ENCODE measurements around the gene ASB8.

ASB8 gene

GRCh38 chr12:48129376-48129775 lies 27.9 kb downstream of the ASB8 start:
- Histone ChIP-seq H2AFZ (ENCODE audit: low read length) (no peak overlapping the region), H3K9ac (ENCODE audit: low read depth, low read length, poor library complexity) (no peak overlapping the region), H2BK5ac (ENCODE audit: low read length) (no peak overlapping the region), H3K79me1 (ENCODE audit: low read depth, low read length) (no peaks in the 10 kb centered on the region), H3K23ac (ENCODE audit: low read depth, low read length, poor library complexity) (no peak overlapping the region), H3K4me3 (ENCODE audit: low read length in 2 of 2) (no peak overlapping the region), H4K8ac (ENCODE audit: low read depth, low read length) (no peak overlapping the region), H3K4me2 (ENCODE audit: insufficient read depth, low read length, poor library complexity, severe bottlenecking) (no peak overlapping the region), H3K4ac (ENCODE audit: low read length) (no peak overlapping the region), H3K27ac (replicated peaks; ENCODE audit: low read length) (no peak overlapping the region), H3K9me3 (replicated peaks in 1 of 2; ENCODE audit: control insufficient read depth in 2 of 2, insufficient read depth in 1 of 2, low read depth in 1 of 2, low read length in 2 of 2) (no peaks in the 10 kb centered on the region), H2BK12ac (ENCODE audit: low read length) (no peak overlapping the region), H2BK15ac (ENCODE audit: low read length) (no peak overlapping the region), H4K91ac (ENCODE audit: low read depth, low read length, poor library complexity) (no peak overlapping the region), H3K4me1 (ENCODE audit: control insufficient read depth in 2 of 2, insufficient read depth in 1 of 2, low read depth in 1 of 2, low read length in 2 of 2) (no peaks in the 10 kb centered on the region), H3K36me3 (replicated peaks in 1 of 2; ENCODE audit: control insufficient read depth in 2 of 2, insufficient read depth in 2 of 2, low read length in 2 of 2) (peaks cover 34 to 97% of the 10 kb centered on the region in 2 donors), H2BK120ac (ENCODE audit: low read depth, low read length) (no peak overlapping the region), H3K14ac (ENCODE audit: low read length) (no peak overlapping the region), H3K27me3 (ENCODE audit: control insufficient read depth in 3 of 3, insufficient read depth in 3 of 3, low read depth in 1 of 3, low read length in 3 of 3) (no peaks in the 10 kb centered on the region), H3K18ac (ENCODE audit: low read length) (no peak overlapping the region), H2AK5ac (ENCODE audit: low read depth, low read length) (no peak overlapping the region)
- WGBS, 2 donors (ENCODE audit: extremely low coverage in 2 of 2, insufficient read length in 2 of 2, insufficient replicate concordance in 1 of 2): no CpG with 5 or more reads among the region's 1 CpG
- no peak for DNase-seq (ENCODE audit: low spot score)

GRCh38 chr12:48128800-48129199 lies 28.5 kb downstream of the ASB8 start:
- WGBS, 2 donors (ENCODE audit: extremely low coverage in 2 of 2, insufficient read length in 2 of 2, insufficient replicate concordance in 1 of 2): no CpG with 5 or more reads among the region's 1 CpG
- DNase-seq (ENCODE audit: low spot score): no peak
- no peak overlapping the region for H3K4ac ChIP-seq (ENCODE audit: low read length)
- no peak overlapping the region for H2BK5ac ChIP-seq (ENCODE audit: low read length)
- no peaks in the 10 kb centered on the region for H3K4me1 ChIP-seq (ENCODE audit: control insufficient read depth in 2 of 2, insufficient read depth in 1 of 2, low read depth in 1 of 2, low read length in 2 of 2)
- H3K18ac ChIP-seq (ENCODE audit: low read length): no peak overlapping the region
- no peak overlapping the region for H2BK120ac ChIP-seq (ENCODE audit: low read depth, low read length)
- no peak overlapping the region for H3K9ac ChIP-seq (ENCODE audit: low read depth, low read length, poor library complexity)
- no peak overlapping the region for H2BK12ac ChIP-seq (ENCODE audit: low read length)
- H2AK5ac ChIP-seq (ENCODE audit: low read depth, low read length): no peak overlapping the region
- H3K4me2 ChIP-seq (ENCODE audit: insufficient read depth, low read length, poor library complexity, severe bottlenecking): no peak overlapping the region
- no peak overlapping the region for H2AFZ ChIP-seq (ENCODE audit: low read length)
- H3K4me3 ChIP-seq (ENCODE audit: low read length in 2 of 2): no peak overlapping the region
- H3K79me1 ChIP-seq (ENCODE audit: low read depth, low read length): no peaks in the 10 kb centered on the region
- no peak overlapping the region for H4K91ac ChIP-seq (ENCODE audit: low read depth, low read length, poor library complexity)
- H2BK15ac ChIP-seq (ENCODE audit: low read length): no peak overlapping the region
- no peaks in the 10 kb centered on the region for H3K27me3 ChIP-seq (ENCODE audit: control insufficient read depth in 3 of 3, insufficient read depth in 3 of 3, low read depth in 1 of 3, low read length in 3 of 3)
- H3K23ac ChIP-seq (ENCODE audit: low read depth, low read length, poor library complexity): no peak overlapping the region
- no peak overlapping the region for H3K27ac ChIP-seq (replicated peaks; ENCODE audit: low read length)
- no peak overlapping the region for H4K8ac ChIP-seq (ENCODE audit: low read depth, low read length)
- no peak overlapping the region for H3K14ac ChIP-seq (ENCODE audit: low read length)
- H3K36me3 ChIP-seq (replicated peaks in 1 of 2; ENCODE audit: control insufficient read depth in 2 of 2, insufficient read depth in 2 of 2, low read length in 2 of 2): peaks cover 30 to 97% of the 10 kb centered on the region in 2 donors
- no peaks in the 10 kb centered on the region for H3K9me3 ChIP-seq (replicated peaks in 1 of 2; ENCODE audit: control insufficient read depth in 2 of 2, insufficient read depth in 1 of 2, low read depth in 1 of 2, low read length in 2 of 2)

GRCh38 chr12:48126953-48127630 lies 30.2 kb downstream of the ASB8 start:
- no peaks in the 10 kb centered on the region for H3K27me3 ChIP-seq (ENCODE audit: control insufficient read depth in 3 of 3, insufficient read depth in 3 of 3, low read depth in 1 of 3, low read length in 3 of 3)
- H3K4me1 ChIP-seq (ENCODE audit: control insufficient read depth in 2 of 2, insufficient read depth in 1 of 2, low read depth in 1 of 2, low read length in 2 of 2): peaks cover 3 to 8% of the 10 kb centered on the region in 2 donors
- H3K18ac ChIP-seq (ENCODE audit: low read length): no peak overlapping the region
- no peak overlapping the region for H4K8ac ChIP-seq (ENCODE audit: low read depth, low read length)
- H3K79me1 ChIP-seq (ENCODE audit: low read depth, low read length): no peaks in the 10 kb centered on the region
- H3K36me3 ChIP-seq (replicated peaks in 1 of 2; ENCODE audit: control insufficient read depth in 2 of 2, insufficient read depth in 2 of 2, low read length in 2 of 2): peaks cover 19 to 94% of the 10 kb centered on the region in 2 donors
- no peak overlapping the region for H3K14ac ChIP-seq (ENCODE audit: low read length)
- H3K4me2 ChIP-seq (ENCODE audit: insufficient read depth, low read length, poor library complexity, severe bottlenecking): no peak overlapping the region
- H3K9me3 ChIP-seq (replicated peaks in 1 of 2; ENCODE audit: control insufficient read depth in 2 of 2, insufficient read depth in 1 of 2, low read depth in 1 of 2, low read length in 2 of 2): no peaks in the 10 kb centered on the region
- H2AFZ ChIP-seq (ENCODE audit: low read length): no peak overlapping the region
- no peak overlapping the region for H2BK12ac ChIP-seq (ENCODE audit: low read length)
- no peak overlapping the region for H4K91ac ChIP-seq (ENCODE audit: low read depth, low read length, poor library complexity)
- no peak overlapping the region for H3K4ac ChIP-seq (ENCODE audit: low read length)
- no peak overlapping the region for H2AK5ac ChIP-seq (ENCODE audit: low read depth, low read length)
- no peak for DNase-seq (ENCODE audit: low spot score)
- H2BK5ac ChIP-seq (ENCODE audit: low read length): no peak overlapping the region
- H3K23ac ChIP-seq (ENCODE audit: low read depth, low read length, poor library complexity): no peak overlapping the region
- H3K27ac ChIP-seq (replicated peaks; ENCODE audit: low read length): no peak overlapping the region
- H3K4me3 ChIP-seq (ENCODE audit: low read length in 2 of 2): no peak overlapping the region
- no peak overlapping the region for H2BK15ac ChIP-seq (ENCODE audit: low read length)
- no peak overlapping the region for H2BK120ac ChIP-seq (ENCODE audit: low read depth, low read length)
- H3K9ac ChIP-seq (ENCODE audit: low read depth, low read length, poor library complexity): no peak overlapping the region
- WGBS, 2 donors (ENCODE audit: extremely low coverage in 2 of 2, insufficient read length in 2 of 2, insufficient replicate concordance in 1 of 2): no CpG with 5 or more reads among the region's 2 CpGs

- Histone ChIP-seq H4K91ac (ENCODE audit: low read depth, low read length, poor library complexity) (no peak overlapping the region), H3K18ac (ENCODE audit: low read length) (no peak overlapping the region), H3K14ac (ENCODE audit: low read length) (no peak overlapping the region), H2BK15ac (ENCODE audit: low read length) (no peak overlapping the region), H3K4me3 (ENCODE audit: low read length in 2 of 2) (no peak overlapping the region), H3K36me3 (replicated peaks in 1 of 2; ENCODE audit: control insufficient read depth in 2 of 2, insufficient read depth in 2 of 2, low read length in 2 of 2) (peaks cover 14 to 83% of the 10 kb centered on the region in 2 donors), H2BK5ac (ENCODE audit: low read length) (no peak overlapping the region), H3K79me1 (ENCODE audit: low read depth, low read length) (no peaks in the 10 kb centered on the region), H2AFZ (ENCODE audit: low read length) (no peak overlapping the region), H4K8ac (ENCODE audit: low read depth, low read length) (no peak overlapping the region), H2AK5ac (ENCODE audit: low read depth, low read length) (no peak overlapping the region), H2BK12ac (ENCODE audit: low read length) (no peak overlapping the region), H3K9ac (ENCODE audit: low read depth, low read length, poor library complexity) (no peak overlapping the region), H3K4ac (ENCODE audit: low read length) (no peak overlapping the region), H3K27ac (replicated peaks; ENCODE audit: low read length) (no peak overlapping the region), H3K27me3 (ENCODE audit: control insufficient read depth in 3 of 3, insufficient read depth in 3 of 3, low read depth in 1 of 3, low read length in 3 of 3) (no peaks in the 10 kb centered on the region), H2BK120ac (ENCODE audit: low read depth, low read length) (no peak overlapping the region), H3K9me3 (replicated peaks in 1 of 2; ENCODE audit: control insufficient read depth in 2 of 2, insufficient read depth in 1 of 2, low read depth in 1 of 2, low read length in 2 of 2) (no peaks in the 10 kb centered on the region), H3K23ac (ENCODE audit: low read depth, low read length, poor library complexity) (no peak overlapping the region), H3K4me1 (ENCODE audit: control insufficient read depth in 2 of 2, insufficient read depth in 1 of 2, low read depth in 1 of 2, low read length in 2 of 2) (peaks cover 11 to 13% of the 10 kb centered on the region in 2 donors), H3K4me2 (ENCODE audit: insufficient read depth, low read length, poor library complexity, severe bottlenecking) (no peak overlapping the region)
- no peak for DNase-seq (ENCODE audit: low spot score)
- WGBS, 2 donors (ENCODE audit: extremely low coverage in 2 of 2, insufficient read length in 2 of 2, insufficient replicate concordance in 1 of 2): no CpG with 5 or more reads among the region's 4 CpGs
These were observed 31.3 kb downstream of the ASB8 start for GRCh38 chr12:48125985-48126384.

Measured in neuronal stem cell (in vitro differentiated cells).